NCI-H510A treated with DMSO at 0.1 percent for 48 hours (cell line): ENCODE data around the gene NDST3.
"Not testable (repeated sequence)": the region's sequence is repeated elsewhere in the genome, so short reads cannot be mapped to it uniquely, and the experiment has no call there.

ENCODE experiments used
- DNase-seq: peaks from one replicate; lab custom pipeline; 2025; lab: John Stamatoyannopoulos, UW

The NDST3 gene

DNA sequence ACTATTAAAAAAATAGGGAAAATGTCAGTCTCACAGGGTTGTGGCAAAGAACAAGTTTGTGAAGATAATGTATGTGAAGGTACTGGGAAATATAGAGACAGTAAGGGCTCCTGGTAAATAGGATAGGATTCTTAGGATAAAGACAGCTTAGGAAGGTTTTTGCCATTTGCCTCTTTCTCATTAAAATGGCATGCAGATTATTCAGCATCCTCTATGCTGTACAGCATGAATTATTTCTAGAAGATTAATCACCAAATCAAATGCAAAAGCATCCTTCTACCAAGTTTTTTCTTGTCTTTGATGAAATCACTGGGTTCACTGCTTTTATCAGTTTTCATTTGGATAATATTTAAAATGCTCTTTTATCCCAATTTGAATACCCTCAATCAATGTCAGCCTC lies 142.8 kb downstream of the NDST3 start:
- DNase-seq: no peak

DNA sequence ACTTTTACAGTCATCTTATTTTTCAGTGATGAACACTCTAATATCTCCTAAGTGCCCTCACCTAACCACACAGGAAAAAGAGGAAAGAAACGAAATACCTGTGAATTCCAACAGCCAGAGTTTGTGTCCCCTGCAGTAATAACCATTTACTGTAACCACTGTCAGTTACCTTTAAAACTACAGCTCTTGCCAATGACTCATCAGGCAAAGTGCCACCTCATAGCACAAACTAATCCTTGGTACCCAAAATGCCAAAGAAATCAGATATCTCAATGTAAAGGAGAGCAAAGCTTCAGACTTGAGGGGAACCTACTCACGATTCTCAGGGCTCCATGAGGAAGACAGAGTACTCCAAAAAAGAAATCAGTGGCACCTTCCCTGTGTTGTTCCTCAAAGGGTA lies 146.5 kb downstream of the NDST3 start:
- DNase-seq: no peak

DNA sequence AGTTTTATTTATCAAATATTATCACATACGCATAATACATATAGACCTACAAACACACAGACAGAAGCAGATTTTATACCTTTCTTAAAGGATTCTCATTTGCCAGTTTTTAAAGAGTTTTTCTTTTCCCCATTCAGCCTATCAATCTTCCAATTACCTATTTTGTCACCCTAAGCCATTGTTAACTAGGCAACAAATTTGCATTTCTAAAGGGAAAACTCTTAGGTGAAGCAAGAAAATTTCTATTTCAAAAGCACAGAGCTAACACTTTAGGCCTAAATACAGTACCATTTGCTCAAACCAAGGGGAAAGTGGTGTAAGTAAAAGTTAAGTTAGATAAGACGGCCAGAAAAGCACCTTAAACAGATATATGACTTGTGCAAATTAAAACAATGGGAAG lies 156.6 kb downstream of the NDST3 start:
- DNase-seq: no peak

GRCh38 chr4:118193421-118193820 lies 159.1 kb downstream of the NDST3 start:
- no peak for DNase-seq

GRCh38 chr4:118206627-118207026 lies 172.3 kb downstream of the NDST3 start:
- no peak for DNase-seq

DNA sequence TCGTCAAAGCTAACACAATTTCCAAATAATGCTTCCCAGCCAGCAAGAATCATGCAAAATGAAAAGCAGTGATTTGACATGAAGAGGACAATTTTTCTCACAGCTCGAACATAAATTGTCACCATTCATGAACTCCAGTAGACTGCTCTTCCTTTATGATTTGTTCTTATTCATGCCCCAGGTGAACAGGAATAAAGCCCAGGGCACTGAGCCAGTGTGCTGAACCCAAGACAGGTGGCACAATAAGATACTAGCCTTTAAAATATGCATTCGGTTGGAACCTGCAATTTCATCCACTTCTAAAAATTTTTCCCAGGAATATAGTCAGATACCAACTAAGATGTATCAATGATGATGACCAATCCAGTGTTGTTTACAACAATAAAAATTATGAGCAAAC lies 178.8 kb downstream of the NDST3 start:
- DNase-seq: no peak

- no peak for DNase-seq
These were observed 181.5 kb downstream of the NDST3 start for GRCh38 chr4:118215826-118216225.

DNA sequence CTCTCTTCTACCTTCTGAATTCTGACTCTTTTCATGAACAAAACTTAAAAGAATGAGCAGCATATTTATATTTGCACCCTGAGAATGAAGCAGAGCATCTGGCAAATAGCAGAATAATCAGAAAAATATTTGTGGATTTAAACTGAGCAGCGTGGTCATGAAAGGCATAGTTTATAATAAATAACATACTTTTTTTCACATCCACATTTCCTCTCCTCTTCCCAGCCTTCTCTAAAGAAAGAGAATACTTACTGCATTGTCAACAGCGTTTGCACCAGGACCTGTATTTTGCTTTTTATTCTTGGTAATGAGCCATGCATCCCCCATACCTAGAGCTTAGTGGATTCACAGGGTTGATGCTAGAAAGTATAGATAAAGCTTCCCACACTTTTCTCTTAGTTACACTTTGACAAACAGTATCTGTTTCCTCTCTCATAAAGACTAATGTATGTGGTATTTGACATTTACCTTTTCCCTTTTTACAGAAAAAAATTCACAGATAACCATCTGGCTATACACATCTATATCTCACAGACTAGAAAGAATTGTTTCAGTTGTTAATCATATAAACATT lies 187.0 kb downstream of the NDST3 start:
- DNase-seq: no peak

GRCh38 chr4:118224243-118224829 lies 190.1 kb downstream of the NDST3 start:
- peak; percentile 73 for DNase-seq

GRCh38 chr4:118225511-118225910 lies 191.2 kb downstream of the NDST3 start:
- DNase-seq: no peak

GRCh38 chr4:118226311-118227010 lies 192.2 kb downstream of the NDST3 start:
- no peak for DNase-seq

GRCh38 chr4:118235566-118236120 lies 201.4 kb downstream of the NDST3 start:
- DNase-seq: no peak

DNA sequence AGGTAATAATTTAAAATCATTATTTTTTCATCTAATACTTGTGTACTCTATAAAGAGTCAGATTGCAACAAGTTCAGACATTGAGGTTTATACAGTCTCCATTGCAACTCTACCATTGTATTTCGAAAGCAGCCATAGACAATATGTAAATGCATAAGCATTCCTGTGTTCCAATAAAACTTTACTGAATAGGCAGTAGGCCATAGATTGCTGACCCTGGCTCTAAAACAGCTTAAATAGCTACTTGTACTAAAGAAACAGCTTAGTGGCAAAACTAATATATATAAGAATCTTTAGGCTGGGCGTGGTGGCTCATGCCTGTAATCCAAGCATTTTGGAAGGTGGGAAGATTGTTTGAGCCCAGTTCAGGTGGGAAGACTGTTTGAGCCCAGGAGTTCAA lies 203.2 kb downstream of the NDST3 start:
- DNase-seq: no peak

DNA sequence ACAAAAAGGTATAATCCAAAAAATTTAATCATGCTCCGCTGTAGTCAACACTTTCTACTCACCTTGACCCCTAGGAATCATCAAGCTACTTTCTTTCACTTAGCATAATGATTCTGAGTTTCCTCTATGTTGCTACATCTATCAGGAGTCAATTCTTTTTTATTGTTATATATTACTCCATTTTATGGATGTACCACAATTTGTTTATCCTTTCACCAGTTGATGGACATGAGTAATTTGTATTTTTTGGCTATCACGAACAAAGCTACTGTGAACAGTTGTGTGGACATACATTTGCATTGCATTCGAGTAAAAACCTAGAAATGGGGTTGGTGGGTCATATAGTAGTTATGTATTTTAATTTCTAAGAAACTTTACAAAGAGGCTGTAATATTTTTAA lies 215.6 kb downstream of the NDST3 start:
- DNase-seq: no peak

DNA sequence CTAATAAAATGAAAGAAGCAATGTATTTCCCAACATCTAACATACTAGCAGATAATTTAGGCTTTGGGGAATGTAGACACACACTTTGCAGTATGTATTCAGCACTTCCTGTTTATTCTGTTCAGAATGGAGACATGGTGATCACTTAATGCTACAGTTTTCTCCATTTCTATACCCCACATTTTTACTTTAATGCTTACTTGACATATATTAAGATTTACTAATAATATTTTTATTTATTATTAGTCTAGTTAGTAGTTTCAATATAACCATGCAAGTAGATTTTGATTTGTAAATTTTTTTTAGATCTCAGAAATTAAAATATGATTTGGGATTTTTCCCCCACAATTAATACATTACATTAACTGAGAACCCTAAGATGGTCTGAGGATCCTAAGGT lies 220.1 kb downstream of the NDST3 start:
- no peak for DNase-seq

- DNase-seq: no peak
These were observed 224.8 kb downstream of the NDST3 start for GRCh38 chr4:118259111-118259510.

- no peak for DNase-seq
These were observed 226.0 kb downstream of the NDST3 start for GRCh38 chr4:118260309-118260708.

GRCh38 chr4:118264096-118264495 lies 229.8 kb downstream of the NDST3 start:
- DNase-seq: no peak

GRCh38 chr4:118265312-118266144 lies 231.2 kb downstream of the NDST3 start:
- DNase-seq: no peak

DNA sequence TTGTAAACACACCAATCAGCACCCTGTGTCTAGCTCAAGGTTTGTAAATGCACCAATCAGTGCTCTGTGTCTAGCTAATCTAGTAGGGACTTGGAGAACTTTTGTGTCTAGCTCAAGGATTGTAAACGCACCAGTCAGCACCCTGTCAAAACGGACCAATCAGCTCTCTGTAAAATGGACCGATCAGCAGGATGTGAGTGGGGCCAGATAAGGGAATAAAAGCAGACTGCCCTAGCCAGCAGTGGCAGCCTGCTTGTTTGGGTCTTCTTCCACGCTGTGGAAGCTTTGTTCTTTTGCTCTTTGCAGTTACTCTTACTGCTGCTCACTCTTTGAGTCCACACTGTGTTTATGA lies 231.8 kb downstream of the NDST3 start:
- not testable (repeated sequence) for DNase-seq

DNA sequence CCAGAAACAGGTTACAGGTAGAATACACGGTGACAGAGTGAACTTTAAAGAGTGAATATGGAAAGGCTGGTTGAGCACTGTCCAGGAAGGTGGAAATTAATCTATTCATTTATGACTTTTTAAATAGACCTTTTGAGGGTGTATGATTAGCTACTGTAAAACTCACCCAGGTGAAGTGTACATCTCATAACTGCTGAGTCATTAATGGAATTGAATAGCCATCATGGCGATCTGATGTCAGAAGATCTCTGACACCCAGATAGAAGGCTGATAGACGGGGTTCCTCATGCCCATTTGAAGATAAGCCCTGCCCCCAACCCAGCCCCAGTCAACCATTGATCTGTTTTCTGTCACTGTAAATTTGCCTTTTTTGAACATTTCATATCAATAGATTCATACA lies 234.5 kb downstream of the NDST3 start:
- DNase-seq: no peak

- peak; percentile 64 for DNase-seq
These were observed 236.2 kb downstream of the NDST3 start for GRCh38 chr4:118270492-118270891.

GRCh38 chr4:118271788-118272187 lies 237.5 kb downstream of the NDST3 start:
- DNase-seq: no peak
